Epidermal melanocyte (primary cell): Measurements from ENCODE around the gene HK2.
"Not testable (repeated sequence)": the region's sequence is repeated elsewhere in the genome, so short reads cannot be mapped to it uniquely, and the experiment has no call there.

ENCODE experiments used
- DNase-seq: peaks from one replicate; pipeline ENCODE4 v3.0.0; 2011; ENCODE audit warnings: low spot score; ENCODE audit not compliant: insufficient read length

The HK2 gene

DNA sequence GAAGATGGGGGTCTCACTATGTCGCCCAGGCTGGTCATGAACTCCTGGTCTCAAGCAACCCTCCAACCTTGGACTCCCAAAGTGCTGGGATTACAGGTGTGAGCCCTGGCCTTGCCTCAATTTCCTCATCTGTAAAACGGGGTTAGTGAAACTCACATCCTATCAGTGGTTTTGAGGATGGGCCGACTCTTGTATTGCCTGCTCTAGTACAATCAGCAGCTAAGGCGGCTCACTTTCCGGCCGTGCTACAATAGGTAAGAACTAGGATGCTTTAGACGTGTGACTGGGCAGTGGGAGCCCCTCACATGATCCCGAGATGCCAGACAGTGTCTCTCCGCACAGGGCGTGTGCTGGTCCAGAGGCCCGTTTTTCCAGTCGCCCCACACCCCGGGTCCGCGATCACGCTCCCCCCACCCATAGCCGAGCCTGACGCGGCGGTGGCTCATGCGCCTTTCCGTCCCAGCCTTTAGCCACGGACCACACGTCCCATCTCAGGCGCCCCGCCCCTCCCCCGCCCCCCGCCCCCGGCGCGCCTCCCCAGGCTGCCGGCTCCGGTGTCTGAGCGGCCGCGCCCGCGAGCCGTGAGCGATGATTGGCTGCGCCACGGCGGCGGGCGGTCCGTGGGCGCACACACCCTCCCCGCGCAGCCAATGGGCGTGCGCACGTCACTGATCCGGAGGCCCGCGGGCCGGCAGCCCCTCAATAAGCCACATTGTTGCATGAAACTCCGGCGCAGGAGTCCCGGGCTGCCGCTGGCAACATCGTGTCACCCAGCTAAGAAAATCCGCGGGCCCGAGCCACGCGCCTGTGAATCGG lies at the start of gene HK2:
TSS of gene HK2 (plus strand) at position 710 of the 816 bp plus-strand sequence. CDS start 454 bp downstream, outside the sequence.
- DNase-seq, result peak; percentile 94

- DNase-seq, result no peak
Measured at GRCh38 chr2:74789271-74789670, 44.7 kb upstream of the HK2 start.

GRCh38 chr2:74792282-74792681 lies 41.6 kb upstream of the HK2 start:
- no peak for DNase-seq

DNA sequence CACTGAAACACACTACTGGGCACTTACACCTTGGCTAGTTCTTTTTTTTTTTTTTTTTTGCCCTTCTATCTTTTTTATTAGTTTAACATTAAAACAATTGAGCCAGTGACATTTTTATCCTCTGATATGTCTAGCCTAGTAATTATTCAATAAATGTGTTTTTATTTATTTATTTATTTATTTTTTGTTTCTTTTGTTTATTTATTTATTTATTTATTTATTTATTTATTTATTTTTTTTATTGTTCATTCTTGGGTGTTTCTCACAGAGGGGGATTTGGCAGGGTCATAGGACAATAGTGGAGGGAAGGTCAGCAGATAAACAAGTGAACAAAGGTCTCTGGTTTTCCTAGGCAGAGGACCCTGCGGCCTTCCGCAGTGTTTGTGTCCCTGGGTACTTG lies 39.0 kb upstream of the HK2 start:
- not testable (repeated sequence) for DNase-seq

GRCh38 chr2:74806355-74806839 lies 27.5 kb upstream of the HK2 start:
- no peak for DNase-seq

GRCh38 chr2:74806920-74807319 lies 27.0 kb upstream of the HK2 start:
- DNase-seq, result no peak

DNA sequence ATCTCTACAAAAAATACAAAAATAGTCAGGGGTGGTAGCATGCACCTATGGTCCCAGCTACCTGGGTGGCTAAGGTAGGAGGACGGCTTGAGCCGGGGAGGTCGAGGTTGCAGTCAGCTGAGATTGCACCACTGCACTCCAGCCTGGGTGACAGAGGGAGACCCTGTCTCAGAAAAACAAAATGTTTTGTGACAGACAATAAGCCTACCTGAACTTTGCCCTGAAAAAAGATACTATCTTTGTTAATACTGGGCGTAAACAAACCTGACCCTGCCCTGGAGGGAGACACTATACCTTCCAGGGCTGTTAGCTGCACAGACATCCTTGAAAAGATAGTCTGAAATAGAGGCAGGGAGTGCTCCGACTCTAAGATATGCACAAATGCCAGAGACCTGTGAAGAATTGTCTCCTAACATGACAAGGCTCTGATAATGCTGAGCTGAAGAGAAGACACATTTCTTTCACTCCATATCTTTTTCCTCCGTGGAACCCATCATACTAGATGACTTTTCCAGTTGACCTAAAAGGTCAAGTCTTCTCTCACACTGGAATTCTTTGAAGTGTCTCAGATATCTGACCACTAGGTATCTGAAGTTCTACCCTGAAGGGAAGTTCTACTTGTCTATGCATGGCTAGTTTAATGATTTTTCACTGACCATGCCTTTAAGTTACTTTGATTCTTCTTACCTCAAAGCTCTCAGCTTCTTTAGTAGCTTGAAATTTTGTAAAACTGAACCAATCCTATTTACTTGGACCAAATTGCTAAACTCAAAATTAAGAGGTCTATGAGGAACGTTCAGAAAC lies 20.9 kb upstream of the HK2 start:
- DNase-seq, result no peak

GRCh38 chr2:74814102-74814501 lies 19.8 kb upstream of the HK2 start:
- no peak for DNase-seq

GRCh38 chr2:74815941-74816340 lies 18.0 kb upstream of the HK2 start:
- DNase-seq, result no peak

DNA sequence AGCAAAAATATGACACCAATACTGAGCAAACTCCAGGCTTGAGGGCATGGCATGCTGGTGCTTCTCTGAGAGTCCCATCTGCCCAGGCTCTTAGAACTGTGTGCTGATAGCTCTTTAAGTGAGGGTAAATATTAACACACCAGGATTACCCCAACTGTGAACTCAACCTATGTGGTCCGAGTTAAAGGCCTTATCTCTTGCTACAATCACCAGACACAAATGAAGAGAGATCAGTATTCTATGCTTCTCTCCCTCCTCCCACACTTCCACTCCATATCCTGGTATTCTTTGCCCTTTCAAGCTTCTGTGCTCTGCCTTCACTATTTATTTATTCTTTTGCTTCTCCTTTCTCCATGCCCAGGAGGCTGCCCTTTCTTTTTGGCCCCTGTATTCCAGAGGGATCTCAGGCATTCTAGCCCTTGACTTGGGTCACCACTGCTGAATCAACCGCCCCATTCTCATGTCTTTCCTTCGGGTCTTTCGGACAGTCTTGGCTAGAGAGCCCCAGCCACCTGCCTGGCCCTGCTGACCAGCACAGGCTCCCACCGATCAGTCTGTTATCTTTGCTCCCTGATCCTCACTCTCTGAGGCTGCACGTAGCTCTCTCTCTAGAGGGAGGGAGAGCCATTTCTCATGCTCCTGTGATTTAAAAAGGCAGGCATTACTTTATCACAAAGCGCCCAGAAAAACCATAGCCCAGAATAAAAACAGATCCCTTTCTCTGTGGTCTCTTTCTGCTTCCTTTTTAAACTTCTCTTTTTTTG lies 17.2 kb upstream of the HK2 start:
- no peak for DNase-seq

DNA sequence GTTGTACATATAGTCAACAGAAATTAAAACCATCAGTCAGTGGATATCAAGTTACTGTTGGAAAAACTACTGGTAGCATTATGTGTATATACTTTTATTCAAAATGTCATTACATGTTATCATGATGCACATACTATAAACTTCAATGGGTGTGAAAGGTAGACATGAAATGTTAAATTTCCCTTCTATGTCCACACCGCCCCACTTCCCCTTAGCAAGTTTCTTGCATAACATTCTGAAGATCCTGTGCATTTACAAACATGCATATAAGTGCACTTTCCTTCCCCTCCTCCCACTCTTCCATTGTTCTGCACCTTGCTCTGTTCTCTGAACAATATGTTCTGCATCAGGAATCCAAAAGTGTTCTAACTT lies 16.6 kb upstream of the HK2 start:
- no peak for DNase-seq

GRCh38 chr2:74819702-74820101 lies 14.2 kb upstream of the HK2 start:
- DNase-seq, result no peak

DNA sequence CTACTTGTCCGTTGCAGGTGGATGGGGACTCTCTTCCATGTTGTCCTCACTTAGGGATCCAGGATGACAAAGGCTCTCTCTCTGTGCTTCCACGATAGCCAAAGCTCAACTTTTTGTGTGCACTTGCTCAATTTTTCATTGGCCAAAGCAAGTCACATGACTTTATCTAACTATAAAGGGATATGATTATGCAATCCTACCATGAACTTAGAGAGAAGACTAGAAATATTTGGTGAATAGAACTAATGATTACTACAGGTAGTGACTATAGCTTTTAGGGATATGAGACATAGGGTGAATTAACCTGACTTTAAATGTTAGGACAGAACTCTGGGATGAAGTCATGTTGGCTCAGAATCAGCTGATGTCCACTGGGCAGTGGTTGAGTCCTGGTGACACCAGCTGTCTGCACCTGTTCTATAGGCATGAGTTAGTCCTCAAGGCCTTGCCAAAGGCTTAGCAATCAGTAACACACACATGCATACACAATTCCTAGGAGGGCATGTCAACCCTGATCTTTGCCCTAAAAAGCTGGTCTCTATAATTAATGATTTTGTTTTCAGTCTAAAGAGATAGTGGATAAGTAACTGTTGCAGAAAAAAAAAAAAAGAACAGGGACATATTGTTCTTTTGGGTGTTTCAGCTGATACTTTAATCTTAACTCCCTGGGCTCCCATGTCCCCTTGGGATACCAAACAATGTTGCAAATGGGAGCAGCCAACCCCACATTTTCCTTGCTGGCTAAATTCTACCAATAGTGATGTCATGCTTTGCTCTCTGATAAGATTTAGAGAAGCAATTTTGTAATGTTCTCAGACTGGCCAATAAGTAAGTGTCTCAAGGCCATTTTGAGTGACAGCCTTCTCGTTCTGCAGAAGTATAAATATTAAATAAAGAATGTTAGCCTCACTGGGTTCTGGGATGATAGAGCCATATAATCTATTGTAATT lies 12.5 kb upstream of the HK2 start:
- DNase-seq, result no peak

- DNase-seq, result no peak
Measured at GRCh38 chr2:74822771-74823566, 11.0 kb upstream of the HK2 start.

- no peak for DNase-seq
Measured at GRCh38 chr2:74824679-74825078, 9.2 kb upstream of the HK2 start.

GRCh38 chr2:74828543-74828942 lies 5.4 kb upstream of the HK2 start:
- no peak for DNase-seq

GRCh38 chr2:74831693-74832530 lies 2.0 kb upstream of the HK2 start:
- no peak for DNase-seq

GRCh38 chr2:74834234-74834791 lies 386 bp downstream of the HK2 start:
- not testable (repeated sequence) for DNase-seq
